Stimulated activated naive CD8-positive, alpha-beta T cell treated with anti-CD3 and anti-CD28 coated beads, Interleukin-15, amount 100 ng/mL, for 72 hours (primary cell): ENCODE measurements around the gene DPP6.

ENCODE experiments used
- ATAC-seq: fragments of 150-1000 bp; cut with Tn5 transposase; 2 replicates; pipeline ENCODE4 v1.10.0; 2021; ENCODE audit warnings: mild to moderate bottlenecking, moderate library complexity
- DNase-seq, 2 donors: peaks; one replicate each; pipeline ENCODE4 v3.0.0; 2021 to 2022
- H3K27ac Mint-ChIP-seq, 2 donors: one replicate each; pipeline ENCODE4 v1.8.0; 2022; ENCODE audit warnings: mild to moderate bottlenecking in 2 of 2, mixed read lengths in 2 of 2, moderate library complexity in 2 of 2
- H3K27me3 Mint-ChIP-seq: one replicate; pipeline ENCODE4 v1.8.0; 2022; ENCODE audit warnings: mixed read lengths
- H3K4me1 Mint-ChIP-seq: one replicate; pipeline ENCODE4 v1.8.0; 2022; ENCODE audit warnings: mild to moderate bottlenecking, mixed read lengths
- H3K4me3 Mint-ChIP-seq, 2 donors: one replicate each; pipeline ENCODE4 v1.8.0; 2022; ENCODE audit warnings: mild to moderate bottlenecking in 2 of 2, mixed read lengths in 2 of 2, moderate library complexity in 1 of 2
- H3K9me3 Mint-ChIP-seq, 2 donors: one replicate each; pipeline ENCODE4 v1.8.0; 2022; ENCODE audit warnings: mixed read lengths in 2 of 2

Gene DPP6

DNA sequence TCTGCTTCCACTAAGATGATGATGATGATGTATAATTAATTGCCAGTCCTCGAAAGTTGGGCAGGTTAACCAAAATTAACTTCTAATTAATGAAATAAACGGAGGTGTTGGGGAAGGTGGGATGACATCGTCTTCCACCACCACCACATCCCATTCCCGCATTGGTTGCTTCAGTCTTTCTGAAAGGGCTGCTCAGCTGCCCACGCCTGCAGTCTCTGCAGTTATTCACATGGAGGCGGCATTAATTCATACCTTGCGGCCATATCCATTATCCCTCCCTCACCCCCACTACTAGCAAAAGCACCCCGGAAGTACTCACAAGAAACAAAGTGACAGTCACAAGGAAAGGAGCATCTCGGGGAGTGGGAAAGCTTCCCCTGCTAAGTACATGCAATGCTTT is 387.9 kb downstream of the DPP6 start:
- no peak overlapping the region for H3K4me3 Mint-ChIP-seq
- no peak overlapping the region for H3K27ac Mint-ChIP-seq
- no peaks in the 10 kb centered on the region for H3K27me3 Mint-ChIP-seq
- H3K9me3 Mint-ChIP-seq: peaks cover 0 to 9% of the 10 kb centered on the region in 2 donors
- DNase-seq (no peak), ATAC-seq (no peak)
- no peaks in the 10 kb centered on the region for H3K4me1 Mint-ChIP-seq

DNA sequence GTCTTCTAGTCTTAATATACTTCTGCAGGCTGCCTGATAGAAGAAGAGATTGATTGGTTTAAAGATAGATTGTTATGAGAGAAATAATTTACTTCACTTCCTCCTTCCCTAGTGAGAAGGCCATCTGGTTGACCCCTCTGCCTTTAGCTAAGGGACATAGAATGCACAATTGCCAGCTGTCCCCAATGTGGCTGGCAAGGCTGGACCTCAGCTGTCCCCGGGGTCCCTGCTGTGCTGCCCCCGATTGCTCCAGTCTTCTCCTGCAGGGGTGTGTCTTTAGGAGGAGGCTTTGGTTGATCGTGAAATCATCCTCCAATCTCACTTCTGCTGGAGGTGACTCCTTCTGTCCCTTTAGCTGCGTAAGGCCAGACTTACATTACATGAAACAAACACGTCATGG is 388.5 kb downstream of the DPP6 start:
- DNase-seq (no peak), ATAC-seq (no peak)
- Mint-ChIP-seq H3K27ac (no peak overlapping the region), H3K4me3 (no peak overlapping the region), H3K4me1 (no peaks in the 10 kb centered on the region), H3K9me3 (peaks cover 5 to 9% of the 10 kb centered on the region in 2 donors), H3K27me3 (no peaks in the 10 kb centered on the region)

DNA sequence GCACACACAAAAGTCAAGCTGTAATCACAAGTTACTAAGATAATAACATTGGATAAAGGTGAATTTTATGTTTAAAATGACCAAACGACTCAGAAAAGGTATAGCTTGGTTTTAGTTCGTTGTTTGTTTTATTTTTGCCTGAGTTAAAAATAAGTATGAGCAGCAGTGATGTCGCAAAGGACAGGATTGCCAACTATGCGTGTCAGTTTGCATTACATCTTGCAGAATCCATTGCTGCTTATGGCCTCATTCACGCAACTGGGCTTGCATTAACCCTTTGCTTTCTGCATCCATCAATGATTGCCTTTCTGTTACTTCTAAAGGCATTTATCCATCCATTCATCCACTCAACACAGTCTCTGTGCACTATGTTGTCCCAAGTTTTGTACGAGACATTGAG is 389.6 kb downstream of the DPP6 start:
- Mint-ChIP-seq H3K27ac (no peak overlapping the region), H3K4me1 (no peaks in the 10 kb centered on the region), H3K4me3 (no peak overlapping the region), H3K27me3 (no peaks in the 10 kb centered on the region), H3K9me3 (peaks cover 9 to 10% of the 10 kb centered on the region in 2 donors)
- DNase-seq (no peak), ATAC-seq (no peak)

DNA sequence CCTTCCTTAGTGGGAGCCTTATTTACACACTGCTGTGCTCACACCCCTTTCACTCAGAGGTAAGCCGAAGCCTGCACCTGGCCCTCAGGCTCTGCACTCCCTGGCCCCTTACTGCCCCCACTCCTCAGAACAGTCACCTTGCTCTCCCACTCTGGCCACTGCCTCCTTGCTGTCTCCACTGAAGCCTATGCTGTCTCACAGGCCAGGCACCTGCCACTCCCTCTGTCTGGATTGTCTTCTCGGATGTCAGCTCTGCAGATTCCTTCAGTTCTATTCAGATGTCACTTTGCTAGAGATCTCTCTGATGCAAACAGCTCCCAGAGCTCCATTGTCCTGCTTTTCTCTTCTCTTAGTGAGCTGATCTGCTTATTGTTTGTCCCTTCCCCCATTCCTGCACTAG is 390.7 kb downstream of the DPP6 start:
- no peak overlapping the region for H3K4me3 Mint-ChIP-seq
- H3K27ac Mint-ChIP-seq: no peak overlapping the region
- no peaks in the 10 kb centered on the region for H3K4me1 Mint-ChIP-seq
- H3K27me3 Mint-ChIP-seq: no peaks in the 10 kb centered on the region
- DNase-seq (no peak), ATAC-seq (no peak)
- peaks cover 9 to 10% of the 10 kb centered on the region in 2 donors for H3K9me3 Mint-ChIP-seq

DNA sequence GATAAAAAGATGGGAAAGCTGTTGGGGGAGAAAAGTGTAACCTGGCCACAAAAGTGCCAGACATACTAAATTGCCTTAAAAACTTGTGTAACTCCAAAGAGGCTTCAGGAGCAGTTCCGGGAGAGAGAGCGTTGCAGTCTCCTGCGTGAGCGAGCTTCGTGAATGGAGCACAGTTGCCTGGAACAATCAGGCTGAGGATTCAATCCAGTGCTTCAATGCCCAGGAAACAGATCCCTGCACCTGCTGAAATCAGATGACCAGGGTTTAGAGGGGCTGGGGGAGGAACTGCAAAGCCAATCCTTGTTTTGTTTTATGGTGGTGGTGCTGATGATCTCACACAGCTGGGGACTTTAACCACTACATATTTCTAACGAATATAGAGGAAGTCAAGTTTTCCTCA is 398.3 kb downstream of the DPP6 start:
- Mint-ChIP-seq H3K9me3 (peaks cover 11 to 33% of the 10 kb centered on the region in 2 donors), H3K4me3 (no peak overlapping the region), H3K4me1 (no peaks in the 10 kb centered on the region), H3K27me3 (no peaks in the 10 kb centered on the region), H3K27ac (no peak overlapping the region)
- ATAC-seq: no peak
- no peak for DNase-seq

DNA sequence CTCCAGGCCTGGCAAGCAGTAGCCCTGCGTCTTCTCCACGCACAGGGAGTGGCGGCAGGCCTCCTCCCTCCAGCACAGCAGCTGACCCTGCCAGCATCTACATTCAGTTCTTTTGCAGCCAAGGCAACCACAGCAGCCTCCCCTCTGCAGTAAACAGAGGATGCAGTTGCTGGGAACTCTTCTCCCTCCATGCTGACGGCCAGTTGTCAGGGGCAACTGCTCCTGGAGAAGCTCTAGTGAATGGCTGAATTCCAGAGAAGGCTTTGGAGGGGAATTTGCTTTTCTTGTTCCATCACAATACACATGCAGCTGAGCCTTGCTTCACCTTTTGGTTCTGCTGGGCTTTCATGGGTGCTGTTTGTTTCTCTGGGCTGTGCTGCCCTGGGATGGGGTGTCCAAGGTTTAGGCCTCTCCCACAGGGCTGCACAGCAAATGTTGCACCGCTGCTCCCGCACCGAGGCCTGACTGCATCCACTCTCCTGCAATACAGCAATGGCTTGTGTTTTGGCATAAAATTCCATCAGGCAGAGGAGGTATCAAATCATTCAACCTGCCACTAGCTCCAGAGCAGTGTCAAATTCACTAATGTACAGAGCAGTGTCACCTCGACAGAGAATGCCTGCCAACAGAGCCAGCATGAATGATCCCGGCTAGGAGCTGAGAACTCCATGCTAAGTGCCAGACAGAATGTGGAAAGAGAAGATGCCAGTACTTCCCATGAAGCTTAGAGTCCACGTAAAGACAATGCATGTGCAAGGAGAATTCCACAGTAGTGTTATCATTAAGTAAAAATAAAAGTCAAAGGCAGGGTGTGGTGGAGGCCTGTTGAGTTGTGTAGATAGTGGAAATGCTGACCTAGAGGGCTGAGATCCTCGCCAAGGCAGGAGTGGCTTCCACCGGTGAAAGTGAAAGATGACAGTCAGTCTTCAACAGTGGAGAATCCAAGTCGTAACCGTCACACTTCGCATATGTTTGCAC is 399.6 kb downstream of the DPP6 start:
- ATAC-seq (no peak), DNase-seq (no peak)
- no peak overlapping the region for H3K27ac Mint-ChIP-seq
- peaks cover 11 to 26% of the 10 kb centered on the region in 2 donors for H3K9me3 Mint-ChIP-seq
- no peaks in the 10 kb centered on the region for H3K4me1 Mint-ChIP-seq
- no peaks in the 10 kb centered on the region for H3K27me3 Mint-ChIP-seq
- no peak overlapping the region for H3K4me3 Mint-ChIP-seq

DNA sequence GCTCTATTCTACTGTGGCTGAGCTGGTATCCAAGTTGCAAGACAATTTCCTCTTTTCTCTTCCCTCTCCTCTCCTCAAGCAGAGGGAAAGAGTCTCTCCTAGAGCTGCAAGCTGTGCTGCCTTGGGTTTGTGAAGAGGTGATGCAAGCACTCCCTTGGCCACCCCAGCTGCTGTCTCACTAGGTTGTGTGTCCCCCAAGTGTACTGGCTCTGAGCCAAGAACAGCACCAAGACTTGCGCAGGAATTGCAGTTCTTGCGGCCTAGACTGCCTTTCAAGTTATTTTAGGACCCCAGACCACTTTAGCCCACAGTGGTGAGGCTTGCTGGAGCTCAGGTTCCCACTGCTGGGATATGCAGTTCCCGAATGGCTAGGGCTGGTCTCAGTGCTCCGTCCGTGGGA is 411.6 kb downstream of the DPP6 start:
- Mint-ChIP-seq H3K9me3 (peaks cover 19 to 22% of the 10 kb centered on the region in 2 donors), H3K4me3 (no peak overlapping the region)
- DNase-seq: no peak

DNA sequence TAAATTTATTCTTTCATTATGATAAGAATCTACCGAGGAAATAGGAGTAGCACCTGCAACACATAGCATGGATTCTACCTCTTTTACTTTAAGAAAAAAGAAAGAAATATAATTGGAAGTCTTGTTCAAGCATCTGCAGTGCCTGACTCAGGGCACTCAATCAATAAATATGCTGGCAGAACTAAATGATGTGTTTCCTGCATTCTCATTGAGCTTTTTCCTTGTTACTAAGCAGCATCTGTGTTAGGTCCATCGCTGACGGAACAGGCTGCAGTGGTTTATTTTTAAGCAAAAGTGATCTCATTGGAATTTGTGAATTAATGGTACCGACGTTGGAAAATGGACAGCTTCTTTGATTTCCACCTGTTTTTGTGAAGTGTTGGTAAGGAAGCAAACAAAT is 417.5 kb downstream of the DPP6 start:
- Mint-ChIP-seq H3K27me3 (no peaks in the 10 kb centered on the region), H3K27ac (no peak overlapping the region), H3K4me3 (no peak overlapping the region), H3K9me3 (peaks cover 0 to 7% of the 10 kb centered on the region in 2 donors), H3K4me1 (no peaks in the 10 kb centered on the region)
- ATAC-seq: no peak
- no peak for DNase-seq

More for the DNA sequence above, 411.6 kb downstream of the DPP6 start:
- Mint-ChIP-seq H3K27ac (no peak overlapping the region), H3K27me3 (no peaks in the 10 kb centered on the region), H3K4me1 (no peaks in the 10 kb centered on the region)
- no peak for ATAC-seq

DNA sequence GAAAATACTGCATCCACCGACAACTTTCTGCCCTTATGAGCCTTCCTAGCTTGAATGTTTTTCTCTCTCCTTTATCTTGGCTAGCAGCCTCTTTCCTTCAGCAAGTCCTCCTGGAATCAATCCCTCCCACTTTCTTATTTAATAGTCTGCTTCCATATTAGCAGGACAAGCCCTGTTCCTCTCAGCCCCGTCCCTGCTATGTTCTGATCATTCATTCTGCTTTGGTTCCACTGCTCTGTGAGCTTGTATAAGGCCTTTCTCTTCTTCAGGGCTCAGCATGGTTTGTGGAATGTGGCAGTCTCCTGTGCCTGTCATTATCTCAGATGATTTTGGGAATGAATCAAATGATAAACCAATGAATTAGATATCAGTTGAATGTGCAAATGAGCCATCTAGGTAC is 420.1 kb downstream of the DPP6 start:
- no peak for DNase-seq
- no peaks in the 10 kb centered on the region for H3K9me3 Mint-ChIP-seq
- no peak overlapping the region for H3K27ac Mint-ChIP-seq
- H3K4me3 Mint-ChIP-seq: no peak overlapping the region
- no peaks in the 10 kb centered on the region for H3K4me1 Mint-ChIP-seq
- no peak for ATAC-seq
- no peaks in the 10 kb centered on the region for H3K27me3 Mint-ChIP-seq

DNA sequence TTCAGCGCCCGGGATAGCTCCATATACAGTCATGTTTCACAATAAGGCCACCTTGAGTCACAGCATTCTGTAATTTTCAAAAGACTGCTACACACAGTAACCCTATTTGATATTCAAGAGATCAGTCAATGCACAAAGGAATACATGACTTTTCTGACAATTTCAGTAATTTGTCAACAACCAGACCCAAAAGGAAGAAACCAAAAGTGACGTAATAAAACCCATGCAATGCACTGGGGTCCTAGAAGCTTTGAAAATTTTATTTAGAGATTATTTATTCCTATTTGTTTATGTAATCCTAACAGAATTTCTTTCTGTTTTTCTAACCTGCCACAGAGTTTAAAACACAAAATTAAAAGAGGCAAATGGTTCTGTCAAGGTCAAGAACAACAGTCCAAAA is 421.2 kb downstream of the DPP6 start:
- no peaks in the 10 kb centered on the region for H3K27me3 Mint-ChIP-seq
- no peak overlapping the region for H3K27ac Mint-ChIP-seq
- H3K9me3 Mint-ChIP-seq: peaks cover 0 to 5% of the 10 kb centered on the region in 2 donors
- DNase-seq (no peak), ATAC-seq (no peak)
- H3K4me3 Mint-ChIP-seq: no peak overlapping the region
- no peaks in the 10 kb centered on the region for H3K4me1 Mint-ChIP-seq

DNA sequence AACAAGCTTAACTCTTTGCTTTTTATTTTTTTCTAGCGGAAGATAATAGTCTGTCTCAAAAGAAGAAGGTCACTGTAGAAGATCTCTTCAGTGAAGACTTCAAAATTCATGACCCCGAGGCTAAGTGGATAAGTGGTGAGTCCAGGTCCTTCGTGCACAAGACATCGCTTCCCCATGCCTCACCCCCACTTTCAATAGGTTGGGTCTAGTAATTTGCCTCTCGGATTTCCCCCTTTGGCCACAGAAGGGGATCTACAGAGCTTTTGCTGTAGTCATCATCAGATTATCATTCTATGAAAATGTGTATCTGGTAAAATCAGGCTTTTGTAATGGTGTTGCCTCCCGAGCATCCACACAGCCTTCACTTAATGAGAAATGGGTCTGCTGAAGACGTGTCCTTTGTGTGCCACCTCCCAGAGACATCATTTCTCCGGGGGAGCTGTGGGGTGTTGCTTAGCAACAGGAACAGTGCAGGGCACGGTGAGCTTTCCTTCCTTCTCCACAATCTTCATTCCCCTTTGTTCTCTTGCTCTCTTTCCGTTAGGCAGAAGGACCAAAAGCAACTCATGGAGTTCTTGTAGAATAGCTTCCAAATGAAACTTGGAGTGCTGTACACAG is 422.8 kb downstream of the DPP6 start:
- DNase-seq (no peak), ATAC-seq (no peak)
- H3K27ac Mint-ChIP-seq: no peak overlapping the region

DNA sequence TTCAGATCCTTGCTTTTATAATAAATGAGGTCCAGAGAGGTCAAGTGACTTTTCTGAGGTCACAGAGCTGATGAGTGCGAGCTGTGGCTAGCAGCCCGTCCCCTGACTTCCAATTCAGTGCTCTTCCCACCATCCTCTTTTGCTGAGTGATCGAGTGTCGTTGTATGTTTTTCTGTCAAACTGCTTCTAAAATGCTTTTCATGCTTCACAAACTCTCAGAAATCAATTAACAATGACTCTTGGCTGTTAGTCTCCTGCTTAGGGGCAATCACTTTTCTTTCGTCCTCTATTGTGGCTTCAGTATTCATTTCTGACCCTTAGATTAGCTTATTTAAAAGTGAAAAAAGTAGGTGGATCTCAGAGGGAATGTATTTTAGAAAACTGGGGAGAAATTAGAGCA is 423.7 kb downstream of the DPP6 start:
- no peaks in the 10 kb centered on the region for H3K27me3 Mint-ChIP-seq
- peaks cover 0 to 6% of the 10 kb centered on the region in 2 donors for H3K9me3 Mint-ChIP-seq
- H3K4me3 Mint-ChIP-seq: no peak overlapping the region
- H3K27ac Mint-ChIP-seq: no peak overlapping the region
- ATAC-seq (no peak), DNase-seq (no peak)
- H3K4me1 Mint-ChIP-seq: no peaks in the 10 kb centered on the region

More for the DNA sequence above, 422.8 kb downstream of the DPP6 start:
- H3K4me3 Mint-ChIP-seq: no peak overlapping the region
- no peaks in the 10 kb centered on the region for H3K27me3 Mint-ChIP-seq
- peaks cover 0 to 6% of the 10 kb centered on the region in 2 donors for H3K9me3 Mint-ChIP-seq
- no peaks in the 10 kb centered on the region for H3K4me1 Mint-ChIP-seq

DNA sequence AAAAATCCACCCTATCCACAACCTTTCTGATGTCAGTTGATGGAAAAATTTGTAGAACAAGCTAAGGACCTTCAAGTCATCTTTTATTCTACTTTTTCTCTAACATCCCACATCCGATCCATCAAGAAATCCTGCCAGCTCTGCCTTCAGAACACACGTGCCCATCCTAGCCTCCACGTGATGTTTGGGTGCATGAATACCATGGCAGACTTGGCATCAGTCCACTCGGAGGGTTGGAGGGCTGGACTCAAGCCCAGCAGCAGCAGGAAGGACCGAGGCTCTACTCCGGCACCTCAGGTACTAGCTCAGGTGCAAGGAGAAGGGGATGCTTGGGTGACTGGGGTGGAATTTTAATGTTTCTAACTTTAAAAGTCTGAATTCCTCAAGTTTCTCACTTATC is 428.6 kb downstream of the DPP6 start:
- DNase-seq: no peak
- H3K4me3 Mint-ChIP-seq: no peak overlapping the region
- H3K4me1 Mint-ChIP-seq: no peaks in the 10 kb centered on the region
- H3K27me3 Mint-ChIP-seq: no peaks in the 10 kb centered on the region
- no peak for ATAC-seq
- no peak overlapping the region for H3K27ac Mint-ChIP-seq
- peaks cover 5 to 11% of the 10 kb centered on the region in 2 donors for H3K9me3 Mint-ChIP-seq

DNA sequence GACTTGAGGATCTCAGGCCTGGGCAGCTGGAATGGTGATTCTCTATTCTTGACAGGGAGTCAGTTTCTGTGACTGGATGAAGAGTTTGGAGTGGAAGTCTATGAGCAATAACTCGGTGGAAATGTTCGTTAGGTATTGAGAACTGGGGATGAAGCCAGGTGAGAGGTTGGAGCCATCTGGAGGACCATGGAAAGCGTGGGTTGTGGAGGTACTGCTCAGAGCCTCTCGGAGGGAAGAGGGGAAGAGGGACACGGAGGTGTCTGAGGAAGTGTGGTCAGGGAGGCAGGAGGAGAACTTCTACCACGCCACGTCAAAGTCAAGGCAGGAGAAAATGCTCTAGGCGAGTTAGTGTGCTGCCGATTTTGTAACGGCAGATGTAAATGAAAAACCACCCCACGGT is 430.7 kb downstream of the DPP6 start:
- Mint-ChIP-seq H3K4me3 (no peak overlapping the region), H3K4me1 (no peaks in the 10 kb centered on the region), H3K9me3 (peaks cover 11 to 12% of the 10 kb centered on the region in 2 donors), H3K27me3 (no peaks in the 10 kb centered on the region), H3K27ac (no peak overlapping the region)
- ATAC-seq (no peak), DNase-seq (no peak)

DNA sequence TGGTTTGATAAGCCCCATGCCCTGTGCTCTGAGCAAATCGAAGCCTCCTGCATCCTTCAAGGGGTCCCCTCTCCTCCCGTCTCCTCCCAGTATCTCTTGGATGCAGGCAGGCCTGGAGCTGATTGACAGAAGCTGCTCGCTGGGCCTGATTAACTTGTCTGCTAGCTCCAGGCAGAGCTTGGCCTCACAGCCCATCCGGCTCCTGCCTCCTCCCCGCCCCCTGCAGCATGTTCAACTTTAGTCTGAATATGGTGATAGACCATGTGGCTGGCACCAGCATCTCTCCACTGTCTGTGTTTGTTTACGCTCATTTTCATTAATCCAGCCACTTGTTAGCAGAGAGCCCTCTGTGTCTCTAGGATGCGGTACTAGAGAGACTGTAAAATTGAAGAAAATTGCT is 432.2 kb downstream of the DPP6 start:
- ATAC-seq (no peak), DNase-seq (no peak)
- Mint-ChIP-seq H3K27ac (peak overlapping the region in 1 of 2 donors; percentile 17), H3K4me3 (no peak overlapping the region), H3K27me3 (no peaks in the 10 kb centered on the region), H3K9me3 (peaks cover 5 to 12% of the 10 kb centered on the region in 2 donors), H3K4me1 (no peaks in the 10 kb centered on the region)

DNA sequence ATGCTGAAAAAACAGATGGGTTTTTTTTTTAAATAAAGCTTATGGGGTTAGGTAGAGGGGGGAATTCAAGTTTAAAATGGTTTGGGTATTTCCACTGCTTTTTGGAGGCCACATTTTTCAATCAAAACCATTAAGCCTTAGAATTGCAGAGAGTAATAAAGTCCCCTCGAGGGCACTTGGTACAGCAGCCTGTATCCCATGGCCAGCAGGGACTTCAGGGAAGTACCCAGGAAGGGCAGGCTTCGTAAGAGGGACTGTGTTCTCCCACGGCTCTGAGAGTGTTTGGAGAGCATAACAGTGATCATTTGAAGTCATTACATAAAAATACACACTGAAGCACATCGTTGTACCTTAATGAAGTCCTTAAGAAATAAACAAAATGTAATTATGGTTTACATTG is 432.7 kb downstream of the DPP6 start:
- no peaks in the 10 kb centered on the region for H3K27me3 Mint-ChIP-seq
- DNase-seq (no peak), ATAC-seq (no peak)
- H3K9me3 Mint-ChIP-seq: peaks cover 5 to 12% of the 10 kb centered on the region in 2 donors
- H3K27ac Mint-ChIP-seq: no peak overlapping the region
- no peaks in the 10 kb centered on the region for H3K4me1 Mint-ChIP-seq
- no peak overlapping the region for H3K4me3 Mint-ChIP-seq
